WTC11 (cell line): ENCODE measurements around the gene KLHL29. TPM values are rescaled to one million over a fixed set of nuclear protein-coding genes. Genes with fewer than 3 reads are reported as not detected.

ENCODE experiments used
- ATAC-seq: fragments of 200-7000 bp; cut with Tn5 transposase; 2 replicates; pipeline ENCODE4 v1.10.0; 2021; ENCODE audit warnings: mild to moderate bottlenecking, moderate library complexity
- CTCF ChIA-PET: fragments of 300-600 bp; sonication (Branson Sonifier 250); formaldehyde crosslinking; loops from one replicate; lab custom pipeline; 2021; ENCODE audit warnings: antibody characterized with exemption; lab: Charles Lee
- POLR2A ChIA-PET: fragments of 350-600 bp; sonication (Branson Sonifier 250); formaldehyde crosslinking; loops from one replicate; lab custom pipeline; 2021; ENCODE audit warnings: antibody characterized with exemption; lab: Charles Lee
- DNase-seq: peaks from one replicate; pipeline ENCODE4 v3.0.0; 2021; ENCODE audit warnings: low spot score
- H3K27ac Mint-ChIP-seq: 2 replicates; pipeline ENCODE4 v1.8.0; 2021; ENCODE audit warnings: mixed read lengths
- H3K27me3 Mint-ChIP-seq: 2 replicates; pipeline ENCODE4 v1.8.0; 2021; ENCODE audit warnings: low read depth, mild to moderate bottlenecking, moderate library complexity, mixed read lengths
- H3K36me3 Mint-ChIP-seq: 2 replicates; pipeline ENCODE4 v1.8.0; 2021; ENCODE audit warnings: mixed read lengths
- H3K4me1 Mint-ChIP-seq: 2 replicates; pipeline ENCODE4 v1.8.0; 2022; ENCODE audit warnings: mixed read lengths
- H3K4me3 Mint-ChIP-seq: 2 replicates; pipeline ENCODE4 v1.8.0; 2021; ENCODE audit warnings: mild to moderate bottlenecking, moderate library complexity, mixed read lengths
- H3K9me3 Mint-ChIP-seq: 2 replicates; pipeline ENCODE4 v1.8.0; 2021; ENCODE audit warnings: mixed read lengths
- ESRRA ChIP-seq: sonication (generic); formaldehyde crosslinking; IDR thresholded peaks from 2 replicates; pipeline ENCODE4 v1.8.1; 2022; ENCODE audit warnings: mild to moderate bottlenecking, missing genetic modification reagents, borderline replicate concordance
- ETV6 ChIP-seq: sonication (generic); formaldehyde crosslinking; IDR thresholded peaks from 2 replicates; pipeline ENCODE4 v1.8.1; 2022; ENCODE audit warnings: mild to moderate bottlenecking, missing genetic modification reagents
- FOXJ3 ChIP-seq: sonication (generic); formaldehyde crosslinking; IDR thresholded peaks from 2 replicates; pipeline ENCODE4 v1.9.0; 2021; ENCODE audit warnings: missing genetic modification reagents, mild to moderate bottlenecking, borderline replicate concordance
- GRHL2 ChIP-seq: fragments of 250-450 bp; sonication (Bioruptor Pico); IDR thresholded peaks from 2 replicates; pipeline ENCODE4 v1.8.0; 2022; ENCODE audit warnings: mild to moderate bottlenecking, moderate library complexity; ENCODE audit not compliant: insufficient replicate concordance, severe bottlenecking
- JAZF1 ChIP-seq: fragments of 250-450 bp; sonication (Bioruptor Pico); IDR thresholded peaks from 2 replicates; pipeline ENCODE4 v1.9.0; 2021; ENCODE audit warnings: moderate library complexity, mild to moderate bottlenecking, inconsistent platforms
- OVOL2 ChIP-seq: fragments of 250-450 bp; sonication (Bioruptor Pico); IDR thresholded peaks from 2 replicates; pipeline ENCODE4 v1.9.0; 2021; ENCODE audit warnings: mild to moderate bottlenecking, borderline replicate concordance
- SMAD3 ChIP-seq: sonication (generic); formaldehyde crosslinking; IDR thresholded peaks from 2 replicates; pipeline ENCODE4 v1.8.0; 2022; ENCODE audit warnings: missing genetic modification reagents, mild to moderate bottlenecking, borderline replicate concordance
- SMAD4 ChIP-seq: sonication (generic); formaldehyde crosslinking; IDR thresholded peaks from 2 replicates; pipeline ENCODE4 v1.8.0; 2022; ENCODE audit warnings: mild to moderate bottlenecking, missing genetic modification reagents
- ZNF121 ChIP-seq: sonication (generic); formaldehyde crosslinking; IDR thresholded peaks from 2 replicates; pipeline ENCODE4 v1.8.0; 2023; ENCODE audit warnings: missing genetic modification reagents
- ZNF219 ChIP-seq: sonication (generic); formaldehyde crosslinking; IDR thresholded peaks from 2 replicates; pipeline ENCODE4 v1.8.0; 2023; ENCODE audit warnings: missing genetic modification reagents, mild to moderate bottlenecking, borderline replicate concordance
- ZNF416 ChIP-seq: fragments of 250-450 bp; sonication (Bioruptor Pico); IDR thresholded peaks from 2 replicates; pipeline ENCODE4 v1.9.0; 2021; ENCODE audit warnings: mild to moderate bottlenecking, inconsistent platforms
- total RNA-seq: library from RNA; stranded (reverse); gene quantifications from 3 replicates; pipeline ENCODE4 v1.2.3, GENCODE V29; 2021
- TF ChIP-seq, protein P1 (sequence below): sonication (generic); formaldehyde crosslinking; IDR thresholded peaks from 2 replicates; pipeline ENCODE4 v1.8.1; 2022; ENCODE audit warnings: mild to moderate bottlenecking, moderate library complexity, missing genetic modification reagents
- TF ChIP-seq, protein P2 (sequence below): sonication (generic); formaldehyde crosslinking; IDR thresholded peaks from 2 replicates; pipeline ENCODE4 v1.8.0; 2022; ENCODE audit warnings: missing genetic modification reagents
- TF ChIP-seq, protein P3 (sequence below): fragments of 250-450 bp; sonication (Bioruptor Pico); conservative IDR thresholded peaks from 2 replicates; pipeline ENCODE4 v1.9.0; 2021; ENCODE audit warnings: mild to moderate bottlenecking
- TF ChIP-seq, protein P4 (sequence below): sonication (generic); formaldehyde crosslinking; IDR thresholded peaks from 2 replicates; pipeline ENCODE4 v1.8.1; 2023; ENCODE audit warnings: mild to moderate bottlenecking, missing genetic modification reagents, moderate library complexity
- TF ChIP-seq, protein P5 (sequence below): sonication (generic); formaldehyde crosslinking; IDR thresholded peaks from 2 replicates; pipeline ENCODE4 v1.8.0; 2023; ENCODE audit warnings: missing genetic modification reagents
- TF ChIP-seq, protein P6 (sequence below): sonication (generic); formaldehyde crosslinking; IDR thresholded peaks from 2 replicates; pipeline ENCODE4 v1.8.1; 2023; ENCODE audit warnings: mild to moderate bottlenecking, missing genetic modification reagents
- TF ChIP-seq, protein P7 (sequence below): fragments of 250-450 bp; sonication (Bioruptor Pico); IDR thresholded peaks from 2 replicates; pipeline ENCODE4 v1.9.0; 2021; ENCODE audit warnings: mild to moderate bottlenecking

The KLHL29 gene
- total RNA-seq, 1 experiment from 2014 or later = 7.1 TPM

DNA sequence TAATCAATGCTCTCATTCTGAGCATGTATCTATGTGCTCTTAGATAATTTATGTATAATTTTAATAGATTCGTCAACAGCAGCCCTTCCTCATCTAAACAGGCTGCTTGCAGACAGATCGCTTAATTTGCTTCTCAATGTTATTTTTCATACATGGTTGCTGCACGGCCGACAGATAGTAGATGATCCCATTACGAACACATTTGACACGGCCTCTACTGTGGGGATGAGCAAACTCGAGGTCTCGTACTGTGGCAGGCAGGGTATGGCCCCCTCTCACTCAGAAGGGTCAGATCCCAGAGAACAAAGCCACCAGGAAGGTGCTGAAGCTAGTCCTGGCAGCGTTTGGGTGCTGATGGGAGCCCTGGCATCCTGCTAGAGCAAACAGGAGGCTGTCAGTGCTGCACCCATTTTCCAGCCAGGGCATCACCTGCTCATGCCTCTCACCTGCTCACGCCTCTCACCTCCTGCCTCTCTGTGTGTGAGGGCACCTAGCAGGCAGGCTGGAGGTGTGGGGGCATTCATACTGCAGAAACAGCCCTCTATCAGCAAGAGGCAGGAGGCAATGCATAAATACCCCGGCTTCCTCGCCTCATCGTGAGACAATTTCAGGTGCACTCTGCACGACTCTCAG, 80.0 kb downstream of the KLHL29 start:
- no peak overlapping the region for H3K4me3 Mint-ChIP-seq
- DNase-seq (no peak), ATAC-seq (no peak)
- no peaks in the 10 kb centered on the region for H3K9me3 Mint-ChIP-seq
- no peaks in the 10 kb centered on the region; the same call in 1 of the 2 replicates for H3K27me3 Mint-ChIP-seq
- H3K4me1 Mint-ChIP-seq = no peaks in the 10 kb centered on the region
- TF ChIP-seq JAZF1 (CRISPR knock-in tag) (no peak), ZNF416 (no peak), GRHL2 (no peak)
- CTCF ChIA-PET = no interaction called here
- H3K27ac Mint-ChIP-seq = no peak overlapping the region
- POLR2A ChIA-PET = no interaction called here
- H3K36me3 Mint-ChIP-seq = no peaks in the 10 kb centered on the region

DNA sequence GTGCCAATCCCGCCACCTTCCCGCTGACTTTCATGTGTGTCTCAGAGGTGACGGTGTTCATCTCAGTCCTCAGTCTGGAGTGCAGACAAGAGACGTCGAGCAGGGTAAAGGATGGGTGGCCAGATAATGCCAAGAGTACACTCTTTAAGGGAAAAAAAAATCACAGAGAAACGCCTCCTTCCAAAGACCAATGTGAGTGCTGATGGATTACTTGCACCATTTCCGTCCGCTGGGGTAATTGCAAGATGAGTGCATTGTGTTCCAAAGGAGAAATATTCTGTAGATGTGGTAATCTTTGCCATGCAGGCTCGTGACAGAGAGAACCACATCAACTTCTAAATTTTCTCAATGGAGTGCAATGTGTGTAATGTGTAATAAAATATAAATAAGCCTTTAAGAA, 81.0 kb downstream of the KLHL29 start:
- no peak overlapping the region for H3K4me3 Mint-ChIP-seq
- TF ChIP-seq ZNF121 (CRISPR knock-in tag) = no peak
- ATAC-seq = no peak
- POLR2A ChIA-PET = no interaction called here
- DNase-seq = no peak
- peaks cover 4% of the 10 kb centered on the region for H3K9me3 Mint-ChIP-seq
- no peak overlapping the region for H3K27ac Mint-ChIP-seq
- no peaks in the 10 kb centered on the region; the same call in 1 of the 2 replicates for H3K36me3 Mint-ChIP-seq
- CTCF ChIA-PET = no interaction called here
- H3K27me3 Mint-ChIP-seq = no peaks in the 10 kb centered on the region; the same call in 1 of the 2 replicates
- no peaks in the 10 kb centered on the region for H3K4me1 Mint-ChIP-seq

DNA sequence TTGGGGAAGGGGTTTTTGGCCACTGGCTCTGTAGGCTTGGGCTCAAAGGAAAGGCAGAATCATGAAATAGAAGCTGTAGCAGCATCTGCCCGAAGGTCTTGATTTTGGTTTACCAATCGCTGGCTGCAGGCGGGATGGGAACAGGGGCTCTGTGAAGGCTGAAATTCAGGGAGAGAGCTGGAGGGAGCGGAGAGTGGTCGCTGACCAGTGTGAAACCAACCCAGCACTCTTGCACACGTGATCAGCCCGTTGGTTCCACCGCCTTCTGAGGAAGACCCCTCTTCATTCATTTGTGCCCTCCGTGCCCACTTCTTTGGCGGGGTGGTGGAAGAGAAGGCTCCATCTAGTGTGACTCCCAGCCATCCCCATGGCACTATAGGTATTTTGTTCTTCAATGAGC, 82.6 kb downstream of the KLHL29 start:
- H3K27me3 Mint-ChIP-seq = peaks cover 1% of the 10 kb centered on the region; the same call in 1 of the 2 replicates
- TF ChIP-seq, protein P1, sequence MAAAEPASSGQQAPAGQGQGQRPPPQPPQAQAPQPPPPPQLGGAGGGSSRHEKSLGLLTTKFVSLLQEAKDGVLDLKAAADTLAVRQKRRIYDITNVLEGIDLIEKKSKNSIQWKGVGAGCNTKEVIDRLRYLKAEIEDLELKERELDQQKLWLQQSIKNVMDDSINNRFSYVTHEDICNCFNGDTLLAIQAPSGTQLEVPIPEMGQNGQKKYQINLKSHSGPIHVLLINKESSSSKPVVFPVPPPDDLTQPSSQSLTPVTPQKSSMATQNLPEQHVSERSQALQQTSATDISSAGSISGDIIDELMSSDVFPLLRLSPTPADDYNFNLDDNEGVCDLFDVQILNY (CRISPR knock-in tag) = no peak
- no peak for TF ChIP-seq ZNF219 (CRISPR knock-in tag)
- TF ChIP-seq OVOL2 = no peak
- TF ChIP-seq, protein P2, sequence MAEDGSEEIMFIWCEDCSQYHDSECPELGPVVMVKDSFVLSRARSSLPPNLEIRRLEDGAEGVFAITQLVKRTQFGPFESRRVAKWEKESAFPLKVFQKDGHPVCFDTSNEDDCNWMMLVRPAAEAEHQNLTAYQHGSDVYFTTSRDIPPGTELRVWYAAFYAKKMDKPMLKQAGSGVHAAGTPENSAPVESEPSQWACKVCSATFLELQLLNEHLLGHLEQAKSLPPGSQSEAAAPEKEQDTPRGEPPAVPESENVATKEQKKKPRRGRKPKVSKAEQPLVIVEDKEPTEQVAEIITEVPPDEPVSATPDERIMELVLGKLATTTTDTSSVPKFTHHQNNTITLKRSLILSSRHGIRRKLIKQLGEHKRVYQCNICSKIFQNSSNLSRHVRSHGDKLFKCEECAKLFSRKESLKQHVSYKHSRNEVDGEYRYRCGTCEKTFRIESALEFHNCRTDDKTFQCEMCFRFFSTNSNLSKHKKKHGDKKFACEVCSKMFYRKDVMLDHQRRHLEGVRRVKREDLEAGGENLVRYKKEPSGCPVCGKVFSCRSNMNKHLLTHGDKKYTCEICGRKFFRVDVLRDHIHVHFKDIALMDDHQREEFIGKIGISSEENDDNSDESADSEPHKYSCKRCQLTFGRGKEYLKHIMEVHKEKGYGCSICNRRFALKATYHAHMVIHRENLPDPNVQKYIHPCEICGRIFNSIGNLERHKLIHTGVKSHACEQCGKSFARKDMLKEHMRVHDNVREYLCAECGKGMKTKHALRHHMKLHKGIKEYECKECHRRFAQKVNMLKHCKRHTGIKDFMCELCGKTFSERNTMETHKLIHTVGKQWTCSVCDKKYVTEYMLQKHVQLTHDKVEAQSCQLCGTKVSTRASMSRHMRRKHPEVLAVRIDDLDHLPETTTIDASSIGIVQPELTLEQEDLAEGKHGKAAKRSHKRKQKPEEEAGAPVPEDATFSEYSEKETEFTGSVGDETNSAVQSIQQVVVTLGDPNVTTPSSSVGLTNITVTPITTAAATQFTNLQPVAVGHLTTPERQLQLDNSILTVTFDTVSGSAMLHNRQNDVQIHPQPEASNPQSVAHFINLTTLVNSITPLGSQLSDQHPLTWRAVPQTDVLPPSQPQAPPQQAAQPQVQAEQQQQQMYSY (CRISPR knock-in tag) = no peak
- TF ChIP-seq, protein P3, sequence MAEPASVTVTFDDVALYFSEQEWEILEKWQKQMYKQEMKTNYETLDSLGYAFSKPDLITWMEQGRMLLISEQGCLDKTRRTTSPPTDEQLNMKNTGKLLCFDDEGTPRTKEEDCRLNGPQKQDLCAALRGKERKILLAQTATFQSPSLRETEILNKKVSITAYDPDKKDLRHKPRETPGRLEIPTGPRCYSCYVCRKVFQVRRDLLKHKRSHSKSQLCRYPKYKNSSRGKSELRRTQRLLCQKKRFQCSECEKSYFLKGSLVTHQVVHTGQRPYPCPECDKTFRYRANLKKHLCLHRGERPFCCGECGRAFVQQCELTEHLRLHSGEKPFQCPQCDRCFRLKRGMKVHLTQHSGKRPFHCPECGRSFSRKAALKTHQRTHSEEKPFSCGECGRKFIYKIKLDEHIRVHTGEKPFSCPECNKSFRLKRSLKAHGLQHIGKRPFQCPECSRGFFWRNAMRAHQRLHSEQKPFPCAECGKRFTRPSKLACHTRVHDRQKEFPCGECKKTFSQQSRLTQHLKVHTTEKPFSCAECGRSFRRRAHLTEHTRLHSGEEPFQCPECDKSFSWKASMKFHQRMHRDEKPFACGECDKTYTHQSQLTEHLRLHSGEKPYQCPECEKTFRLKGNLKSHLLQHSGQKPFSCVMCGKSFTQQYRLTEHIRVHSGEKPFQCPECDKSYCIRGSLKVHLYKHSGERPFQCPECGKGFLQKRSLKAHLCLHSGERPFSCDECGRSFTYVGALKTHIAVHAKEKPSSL (CRISPR knock-in tag) = no peak
- TF ChIP-seq ESRRA (CRISPR knock-in tag) = no peak
- TF ChIP-seq SMAD3 (CRISPR knock-in tag) = no peak
- TF ChIP-seq ETV6 (CRISPR knock-in tag) = no peak
- TF ChIP-seq SMAD4 (CRISPR knock-in tag) = no peak
- TF ChIP-seq JAZF1 (CRISPR knock-in tag) = no peak
- TF ChIP-seq, protein P4, sequence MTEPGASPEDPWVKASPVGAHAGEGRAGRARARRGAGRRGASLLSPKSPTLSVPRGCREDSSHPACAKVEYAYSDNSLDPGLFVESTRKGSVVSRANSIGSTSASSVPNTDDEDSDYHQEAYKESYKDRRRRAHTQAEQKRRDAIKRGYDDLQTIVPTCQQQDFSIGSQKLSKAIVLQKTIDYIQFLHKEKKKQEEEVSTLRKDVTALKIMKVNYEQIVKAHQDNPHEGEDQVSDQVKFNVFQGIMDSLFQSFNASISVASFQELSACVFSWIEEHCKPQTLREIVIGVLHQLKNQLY = no peak
- TF ChIP-seq, protein P5, sequence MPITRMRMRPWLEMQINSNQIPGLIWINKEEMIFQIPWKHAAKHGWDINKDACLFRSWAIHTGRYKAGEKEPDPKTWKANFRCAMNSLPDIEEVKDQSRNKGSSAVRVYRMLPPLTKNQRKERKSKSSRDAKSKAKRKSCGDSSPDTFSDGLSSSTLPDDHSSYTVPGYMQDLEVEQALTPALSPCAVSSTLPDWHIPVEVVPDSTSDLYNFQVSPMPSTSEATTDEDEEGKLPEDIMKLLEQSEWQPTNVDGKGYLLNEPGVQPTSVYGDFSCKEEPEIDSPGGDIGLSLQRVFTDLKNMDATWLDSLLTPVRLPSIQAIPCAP = no peak
- TF ChIP-seq, protein P6, sequence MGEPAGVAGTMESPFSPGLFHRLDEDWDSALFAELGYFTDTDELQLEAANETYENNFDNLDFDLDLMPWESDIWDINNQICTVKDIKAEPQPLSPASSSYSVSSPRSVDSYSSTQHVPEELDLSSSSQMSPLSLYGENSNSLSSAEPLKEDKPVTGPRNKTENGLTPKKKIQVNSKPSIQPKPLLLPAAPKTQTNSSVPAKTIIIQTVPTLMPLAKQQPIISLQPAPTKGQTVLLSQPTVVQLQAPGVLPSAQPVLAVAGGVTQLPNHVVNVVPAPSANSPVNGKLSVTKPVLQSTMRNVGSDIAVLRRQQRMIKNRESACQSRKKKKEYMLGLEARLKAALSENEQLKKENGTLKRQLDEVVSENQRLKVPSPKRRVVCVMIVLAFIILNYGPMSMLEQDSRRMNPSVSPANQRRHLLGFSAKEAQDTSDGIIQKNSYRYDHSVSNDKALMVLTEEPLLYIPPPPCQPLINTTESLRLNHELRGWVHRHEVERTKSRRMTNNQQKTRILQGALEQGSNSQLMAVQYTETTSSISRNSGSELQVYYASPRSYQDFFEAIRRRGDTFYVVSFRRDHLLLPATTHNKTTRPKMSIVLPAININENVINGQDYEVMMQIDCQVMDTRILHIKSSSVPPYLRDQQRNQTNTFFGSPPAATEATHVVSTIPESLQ (CRISPR knock-in tag) = no peak
- TF ChIP-seq, protein P7, sequence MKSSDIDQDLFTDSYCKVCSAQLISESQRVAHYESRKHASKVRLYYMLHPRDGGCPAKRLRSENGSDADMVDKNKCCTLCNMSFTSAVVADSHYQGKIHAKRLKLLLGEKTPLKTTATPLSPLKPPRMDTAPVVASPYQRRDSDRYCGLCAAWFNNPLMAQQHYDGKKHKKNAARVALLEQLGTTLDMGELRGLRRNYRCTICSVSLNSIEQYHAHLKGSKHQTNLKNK (CRISPR knock-in tag) = no peak
- no peak for TF ChIP-seq FOXJ3 (CRISPR knock-in tag)
- ATAC-seq = no peak
- H3K4me1 Mint-ChIP-seq = no peaks in the 10 kb centered on the region
- H3K36me3 Mint-ChIP-seq = no peaks in the 10 kb centered on the region; the same call in 1 of the 2 replicates
- no peak overlapping the region for H3K4me3 Mint-ChIP-seq
- no peak overlapping the region for H3K27ac Mint-ChIP-seq
- DNase-seq = no peak
- CTCF ChIA-PET = no interaction called here
- H3K9me3 Mint-ChIP-seq = peaks cover 5% of the 10 kb centered on the region
- POLR2A ChIA-PET = no interaction called here
